SKM-1 (cell line): Measurements from ENCODE around the gene CDIP1.

ENCODE experiments used
- DNase-seq: peaks from one replicate; lab custom pipeline; 2025; ENCODE audit not compliant: unreplicated experiment; lab: John Stamatoyannopoulos, UW

The CDIP1 gene

GRCh38 chr16:4460936-4461249 lies 77.7 kb downstream of the CDIP1 start:
- no peak for DNase-seq
